NB4 (cell line): Measurements from ENCODE around the gene KCTD6.

Experiments used
- DNase-seq: peaks from one replicate; pipeline ENCODE4 v3.0.0; 2010; ENCODE audit warnings: low read depth
- H3K4me3 ChIP-seq: one replicate; pipeline ENCODE4 v1.5.1; 2011; ENCODE audit warnings: mild to moderate bottlenecking, low read depth, low read length, moderate library complexity
- CTCF ChIP-seq: IDR thresholded peaks from one replicate; pipeline ENCODE4 v1.5.1; 2012; ENCODE audit warnings: low read depth, low read length
- MAX ChIP-seq: IDR thresholded peaks from 2 replicates; pipeline ENCODE4 v1.6.1; 2011; ENCODE audit warnings: low read depth, low read length
- MYC ChIP-seq: IDR thresholded peaks from 2 replicates; pipeline ENCODE4 v1.6.1; 2011; ENCODE audit warnings: low read depth, low read length
- POLR2A ChIP-seq: IDR thresholded peaks from 2 replicates; pipeline ENCODE4 v1.6.1; 2011; ENCODE audit warnings: mild to moderate bottlenecking; ENCODE audit not compliant: insufficient read length; ENCODE audit errors: extremely low read depth

KCTD6 gene

DNA sequence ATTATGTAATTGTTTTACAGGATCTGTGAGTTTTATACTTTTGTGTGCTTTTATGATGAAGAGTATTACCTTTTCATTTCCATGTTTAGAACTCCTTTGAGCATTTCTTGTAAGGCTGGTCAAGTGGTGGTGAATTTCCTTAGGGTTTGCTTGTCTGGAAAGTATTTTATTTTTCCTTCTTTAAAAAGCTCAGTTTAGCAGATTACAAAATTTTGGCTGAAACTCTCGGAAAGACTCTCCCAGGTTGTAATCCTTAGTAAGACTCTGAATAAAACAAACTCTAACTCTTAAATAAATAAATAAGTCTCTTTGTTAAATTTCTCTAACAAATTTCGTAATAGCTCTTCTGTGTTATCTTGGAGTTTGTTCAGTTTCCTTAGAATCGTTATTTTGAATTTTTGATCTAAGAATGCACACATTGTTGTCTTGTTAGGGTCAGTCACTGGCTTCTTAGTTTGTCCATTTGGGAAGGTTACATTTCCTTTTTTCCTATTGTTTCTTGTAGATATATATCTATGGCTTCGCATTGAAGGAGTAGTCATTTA lies 59.8 kb downstream of the KCTD6 start:
- no peak overlapping the region for H3K4me3 ChIP-seq
- no peak for DNase-seq
- TF ChIP-seq POLR2A (no peak), MAX (no peak), MYC (no peak), CTCF (no peak)
